SK-N-MC (cell line): ENCODE results near the gene ACTL10.

Experiments
- DNase-seq: peaks from one replicate; pipeline ENCODE4 v3.0.0-alpha.2; 2011; ENCODE audit warnings: low read depth, low spot score
- H3K27ac ChIP-seq: fragments of 200-600 bp; sonication (generic); 2 replicates; pipeline ENCODE4 v1.5.1; 2016; ENCODE audit warnings: mixed run types
- H3K36me3 ChIP-seq: fragments of 200-600 bp; sonication (generic); 2 replicates; pipeline ENCODE4 v1.6.1; 2017; ENCODE audit warnings: antibody characterized with exemption, low read length, mixed read lengths; ENCODE audit not compliant: insufficient read depth
- H3K4me3 ChIP-seq: fragments of 200-600 bp; sonication (generic); 2 replicates; pipeline ENCODE4 v1.5.1; 2016
- H3K9ac ChIP-seq: fragments of 200-600 bp; sonication (generic); 2 replicates; pipeline ENCODE4 v1.8.0; 2017; ENCODE audit warnings: mixed run types, mixed read lengths; ENCODE audit not compliant: insufficient read length
- H3K9me3 ChIP-seq: fragments of 200-600 bp; sonication (generic); 2 replicates; pipeline ENCODE4 v1.6.1; 2017; ENCODE audit warnings: low read depth, mild to moderate bottlenecking, antibody characterized with exemption, low read length, moderate library complexity, mixed read lengths
- EZH2 ChIP-seq: fragments of 200-600 bp; sonication (generic); IDR thresholded peaks from one replicate; pipeline ENCODE4 v1.6.1; 2017; ENCODE audit warnings: antibody characterized with exemption
- FOXP2 ChIP-seq: optimal IDR thresholded peaks from 2 replicates; pipeline ENCODE3; 2011; ENCODE audit warnings: mild to moderate bottlenecking, moderate library complexity; ENCODE audit not compliant: insufficient read depth; ENCODE audit errors: extremely low read length, control extremely low read depth
- POLR2AphosphoS5 ChIP-seq: IDR thresholded peaks from 2 replicates; pipeline ENCODE4 v1.6.1; 2012; ENCODE audit warnings: mild to moderate bottlenecking, low read depth, low read length, borderline replicate concordance

Gene ACTL10

DNA sequence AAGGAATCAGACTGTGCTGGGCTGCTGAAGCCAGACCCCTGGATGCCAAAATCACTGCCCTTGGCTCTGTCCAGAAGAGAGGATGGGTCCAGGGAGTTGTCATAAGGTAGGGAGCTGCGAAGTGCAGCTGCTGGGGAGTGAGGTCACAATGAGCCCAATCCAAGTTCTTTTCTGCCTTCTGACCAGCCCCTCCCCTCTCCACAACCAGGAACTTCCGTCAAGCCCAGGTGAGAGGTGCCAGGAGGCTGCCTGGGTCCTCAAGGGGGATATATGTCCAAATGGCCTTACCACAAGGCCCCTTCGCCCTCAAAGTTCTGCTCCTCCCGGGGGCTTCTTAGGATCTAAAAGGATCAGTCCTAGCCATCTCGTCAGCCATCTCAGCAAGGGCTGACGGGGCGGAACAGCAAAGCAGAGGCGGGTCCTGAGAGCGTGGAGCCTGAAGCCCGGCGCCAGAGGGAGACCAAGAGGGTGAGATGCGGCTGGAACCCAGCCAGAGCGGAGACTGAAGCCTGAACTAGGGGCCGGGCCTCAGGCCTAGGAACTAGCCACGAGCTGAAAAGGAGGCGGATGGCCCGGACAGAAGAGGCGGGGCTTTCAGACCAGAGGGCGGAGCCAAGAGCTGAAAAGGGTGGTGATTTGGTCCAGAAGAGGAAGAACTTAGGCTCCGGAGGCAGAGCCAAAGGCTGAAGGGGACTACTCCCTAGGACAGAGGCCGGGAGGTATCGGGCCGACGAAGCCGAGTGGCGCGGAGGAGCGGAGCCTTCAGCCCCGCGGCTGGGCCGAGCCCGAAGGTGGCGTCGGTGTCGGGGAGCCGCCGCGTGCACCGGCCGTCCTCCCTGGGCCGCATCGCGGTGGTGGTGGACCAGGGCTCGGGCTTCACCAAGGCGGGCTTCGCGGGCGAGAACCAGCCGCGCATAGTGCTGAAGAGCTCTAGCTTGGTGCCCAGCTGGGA, at the start of gene ACTL10:
Gene ACTL10, plus strand, starts transcription at position 651 of the 952 bp plus-strand sequence. CDS start 555 bp downstream, outside the sequence.
- DNase-seq, result no peak
- Histone ChIP-seq H3K36me3 (peaks cover 7% of the 10 kb centered on the region), H3K27ac (no peak within 1 kb of the TSS), H3K9ac (no peak within 1 kb of the TSS), H3K9me3 (no peaks in the 10 kb centered on the region), H3K4me3 (no peak within 1 kb of the TSS)
- TF ChIP-seq FOXP2 (no peak), EZH2 (no peak), POLR2AphosphoS5 (no peak)

DNA sequence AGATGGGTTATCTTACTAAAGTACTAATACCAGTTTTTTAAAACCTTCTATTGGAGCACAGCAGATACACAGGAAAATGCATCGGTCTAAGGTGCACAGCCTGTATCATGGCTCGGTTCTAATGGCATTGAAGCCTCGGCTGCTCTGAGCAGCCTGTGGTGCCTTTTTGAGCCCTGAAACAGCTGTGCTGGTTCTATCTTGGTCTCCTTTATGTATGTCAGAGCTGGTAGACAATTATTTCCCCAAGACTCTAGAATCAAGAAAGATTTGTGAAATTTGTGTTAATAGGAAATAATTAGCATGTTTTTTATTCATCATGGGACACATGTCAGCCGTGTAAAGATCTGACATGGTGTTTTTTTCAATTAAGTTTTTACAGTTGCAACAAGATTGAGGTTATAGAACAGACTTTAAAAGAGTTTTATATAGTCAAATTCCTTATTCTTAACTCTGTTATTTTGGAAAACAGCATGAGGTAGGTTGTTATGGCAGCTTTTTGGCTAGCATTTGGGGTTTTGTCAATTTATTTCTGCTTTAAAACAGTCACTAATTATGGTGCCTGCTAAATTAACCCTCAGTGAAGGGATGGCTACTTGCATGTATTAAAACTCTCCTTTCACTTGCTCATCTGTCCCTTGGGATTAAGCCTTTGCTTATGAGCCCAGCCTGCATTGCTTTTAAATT, 44.9 kb upstream of the ACTL10 start:
- TF ChIP-seq EZH2 (no peak), POLR2AphosphoS5 (no peak), FOXP2 (no peak)
- Histone ChIP-seq H3K9ac (no peak overlapping the region), H3K36me3 (peaks cover 16% of the 10 kb centered on the region; the same call in 1 of the 2 replicates), H3K9me3 (no peaks in the 10 kb centered on the region), H3K27ac (no peak overlapping the region; the same call in 1 of the 2 replicates), H3K4me3 (no peak overlapping the region)
- DNase-seq, result no peak

DNA sequence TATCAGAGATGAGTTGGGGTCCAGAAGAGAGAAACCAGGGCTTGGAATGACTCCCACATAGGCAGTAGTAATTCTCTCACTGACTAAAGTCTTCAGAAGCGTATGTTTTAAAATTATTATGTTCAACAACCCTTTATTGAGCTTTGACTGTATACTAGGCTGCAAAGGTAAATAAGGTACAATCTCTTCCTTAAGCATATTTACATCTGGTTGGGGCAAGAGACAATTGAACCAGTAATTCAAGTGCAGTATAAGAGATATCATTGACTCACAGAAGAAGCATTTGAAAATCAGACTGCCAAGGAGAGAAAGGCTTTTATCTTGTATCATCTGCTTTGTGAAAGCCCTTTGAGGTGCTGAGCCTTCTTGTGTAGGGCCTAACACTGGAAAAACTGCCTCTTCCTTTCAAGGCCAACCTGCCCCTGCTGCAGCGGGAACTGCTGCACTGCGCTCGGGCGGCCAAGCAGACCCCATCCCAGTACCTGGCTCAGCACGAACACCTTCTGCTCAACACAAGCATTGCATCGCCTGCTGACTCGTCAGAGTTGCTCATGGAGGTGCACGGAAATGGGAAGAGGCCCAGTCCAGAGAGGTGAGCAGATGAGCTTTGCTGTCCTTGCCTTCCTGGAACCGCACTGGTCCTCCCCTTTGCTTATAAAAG, 43.9 kb upstream of the ACTL10 start:
- Histone ChIP-seq H3K9me3 (no peaks in the 10 kb centered on the region), H3K36me3 (peaks cover 26% of the 10 kb centered on the region), H3K27ac (no peak overlapping the region; the same call in 1 of the 2 replicates), H3K4me3 (no peak overlapping the region), H3K9ac (no peak overlapping the region)
- no peak for DNase-seq
- TF ChIP-seq POLR2AphosphoS5 (no peak), EZH2 (no peak), FOXP2 (no peak)

DNA sequence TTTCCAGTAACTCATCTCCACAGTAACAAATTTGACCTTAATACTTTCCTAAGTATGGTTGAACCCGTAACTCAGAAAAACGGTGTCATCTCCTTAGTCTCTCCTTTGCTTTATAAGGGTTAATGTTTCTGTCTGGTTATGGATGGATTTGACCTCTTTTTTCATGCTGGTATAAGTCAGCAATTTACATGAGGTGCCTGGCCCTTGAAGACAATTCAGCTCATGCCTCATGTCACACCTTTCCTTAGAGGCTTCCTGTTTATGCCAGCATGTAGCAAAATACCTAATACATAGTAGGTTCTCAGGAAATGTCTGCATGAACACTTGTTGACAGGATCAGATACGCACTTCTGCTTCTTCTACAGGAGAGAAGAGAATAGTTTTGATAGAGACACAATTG, 42.3 kb upstream of the ACTL10 start:
- H3K9ac ChIP-seq, result no peak overlapping the region
- H3K27ac ChIP-seq, result no peak overlapping the region
- H3K36me3 ChIP-seq, result peaks cover 41% of the 10 kb centered on the region
- TF ChIP-seq FOXP2 (no peak), EZH2 (no peak), POLR2AphosphoS5 (no peak)
- H3K4me3 ChIP-seq, result no peak overlapping the region
- DNase-seq, result no peak
- no peaks in the 10 kb centered on the region for H3K9me3 ChIP-seq

DNA sequence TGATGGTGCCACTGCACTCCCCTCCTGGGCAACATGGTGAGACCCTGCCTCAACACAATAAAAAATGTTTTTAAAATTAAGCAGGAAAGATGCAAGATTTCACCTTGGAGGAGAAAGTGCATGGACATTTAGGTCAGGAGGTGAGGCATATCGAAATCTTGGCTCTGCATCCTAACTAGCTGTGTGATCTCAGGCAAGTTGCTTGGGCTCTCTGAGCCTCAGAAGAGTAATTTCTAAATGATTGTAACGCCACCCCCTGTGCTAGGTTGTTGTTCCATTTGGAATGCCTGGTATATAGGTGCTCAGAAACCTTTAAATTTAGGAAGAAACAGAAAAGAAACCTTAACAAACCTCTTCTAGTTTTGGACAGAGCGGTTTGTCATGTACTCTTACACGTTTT, 40.6 kb upstream of the ACTL10 start:
- peaks cover 48% of the 10 kb centered on the region for H3K36me3 ChIP-seq
- no peak for DNase-seq
- no peak overlapping the region for H3K9ac ChIP-seq
- no peak overlapping the region for H3K4me3 ChIP-seq
- H3K9me3 ChIP-seq, result no peaks in the 10 kb centered on the region
- TF ChIP-seq POLR2AphosphoS5 (no peak), EZH2 (no peak), FOXP2 (no peak)
- no peak overlapping the region for H3K27ac ChIP-seq

DNA sequence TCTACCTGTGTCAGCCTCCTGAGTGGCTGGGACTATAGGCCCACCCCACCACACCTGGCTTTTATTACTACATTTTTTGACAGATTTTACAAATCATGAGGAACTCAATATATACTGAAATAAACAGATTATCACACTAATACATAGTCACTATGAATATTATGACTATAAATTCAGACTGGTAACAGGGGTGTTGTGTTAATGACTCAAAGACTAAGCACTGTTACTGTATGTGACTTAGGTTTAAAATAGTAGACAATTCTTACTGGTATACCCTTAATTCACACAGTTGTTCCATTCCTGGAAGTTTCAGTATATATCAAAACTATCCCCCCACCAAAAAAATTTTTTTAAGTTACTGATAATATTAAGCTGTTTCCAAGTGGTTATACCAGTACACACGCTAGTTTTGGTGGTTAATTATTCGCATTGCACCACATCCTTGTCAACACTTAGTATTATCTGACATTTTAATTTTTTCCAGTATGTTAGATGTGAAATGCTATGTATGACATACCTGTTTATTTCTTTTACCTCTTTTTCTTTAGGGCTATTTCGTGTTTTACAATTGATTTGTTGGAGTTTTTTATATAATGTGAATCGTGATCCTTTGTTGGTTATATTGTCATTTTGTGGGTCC, 39.0 kb upstream of the ACTL10 start:
- peaks cover 45% of the 10 kb centered on the region for H3K36me3 ChIP-seq
- TF ChIP-seq EZH2 (no peak), POLR2AphosphoS5 (no peak)
- H3K9ac ChIP-seq, result no peak overlapping the region
- DNase-seq, result no peak
- no peak overlapping the region for H3K4me3 ChIP-seq
- no peaks in the 10 kb centered on the region for H3K9me3 ChIP-seq
- no peak overlapping the region for H3K27ac ChIP-seq

DNA sequence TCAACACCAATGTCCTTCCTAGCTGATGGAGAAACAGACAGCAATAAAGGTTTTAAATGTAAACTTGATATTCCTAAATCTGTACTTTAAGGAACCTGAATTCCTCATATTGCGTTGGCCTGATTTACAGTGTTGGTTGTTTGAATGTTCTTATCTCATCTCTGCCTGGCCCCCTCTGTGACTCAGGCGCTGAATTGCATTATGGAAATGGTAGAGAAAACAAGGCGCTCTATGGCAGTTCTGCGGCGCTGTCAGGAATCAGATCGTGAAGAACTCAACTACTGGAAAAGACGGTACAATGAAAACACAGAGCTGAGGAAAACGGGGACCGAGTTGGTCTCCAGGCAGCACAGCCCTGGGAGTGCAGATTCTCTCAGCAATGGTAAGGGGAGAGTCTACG, 37.2 kb upstream of the ACTL10 start:
- Histone ChIP-seq H3K4me3 (no peak overlapping the region), H3K36me3 (peaks cover 48% of the 10 kb centered on the region), H3K9me3 (no peaks in the 10 kb centered on the region), H3K27ac (no peak overlapping the region), H3K9ac (no peak overlapping the region)
- no peak for TF ChIP-seq FOXP2
- TF ChIP-seq POLR2AphosphoS5, result no peak
- TF ChIP-seq EZH2, result no peak
- DNase-seq, result no peak
